Activated CD8-positive, alpha-beta memory T cell treated with anti-CD3 and anti-CD28 coated beads, Interleukin-2, amount 50 U/mL, for 24 hours (primary cell): ENCODE data around the gene ATP5MK.
"Not testable (repeated sequence)": the region's sequence is repeated elsewhere in the genome, so short reads cannot be mapped to it uniquely, and the experiment has no call there.

ENCODE experiments used
- DNase-seq: peaks from one replicate; pipeline ENCODE4 v3.0.0-alpha.2; 2020; ENCODE audit errors: extremely low read depth

ATP5MK gene

DNA sequence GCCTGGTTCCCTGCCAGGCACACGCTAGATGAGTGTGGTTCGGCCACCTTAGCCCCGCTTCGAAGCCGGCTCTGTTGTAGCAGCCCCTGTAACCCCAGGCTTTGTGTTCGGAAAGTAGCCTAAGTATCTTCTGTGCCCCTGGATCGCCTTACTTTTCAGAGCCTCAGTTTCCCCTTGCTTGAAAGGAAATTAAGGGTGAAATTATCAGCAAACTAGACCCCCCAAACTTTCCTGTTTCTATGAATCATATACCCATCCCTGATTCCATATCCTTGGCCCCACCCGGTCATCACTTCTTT, 463 bp upstream of the ATP5MK start:
- DNase-seq, result no peak

DNA sequence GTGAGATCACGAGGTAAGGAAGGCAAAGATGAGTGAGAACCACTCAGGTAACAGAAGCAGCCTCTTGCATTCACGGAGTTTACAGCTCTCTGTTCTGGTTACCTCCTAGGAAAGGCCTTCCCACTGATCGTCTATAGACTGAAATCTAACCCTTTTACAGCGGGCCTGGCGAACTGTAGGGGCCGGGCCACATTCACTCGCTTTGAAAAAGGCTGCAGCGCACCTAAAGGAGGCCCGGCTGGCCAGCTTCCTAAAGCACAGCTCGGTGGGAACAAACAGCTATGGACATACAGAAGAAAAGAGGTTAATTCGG, 565 bp downstream of the ATP5MK start:
- DNase-seq, result no peak

DNA sequence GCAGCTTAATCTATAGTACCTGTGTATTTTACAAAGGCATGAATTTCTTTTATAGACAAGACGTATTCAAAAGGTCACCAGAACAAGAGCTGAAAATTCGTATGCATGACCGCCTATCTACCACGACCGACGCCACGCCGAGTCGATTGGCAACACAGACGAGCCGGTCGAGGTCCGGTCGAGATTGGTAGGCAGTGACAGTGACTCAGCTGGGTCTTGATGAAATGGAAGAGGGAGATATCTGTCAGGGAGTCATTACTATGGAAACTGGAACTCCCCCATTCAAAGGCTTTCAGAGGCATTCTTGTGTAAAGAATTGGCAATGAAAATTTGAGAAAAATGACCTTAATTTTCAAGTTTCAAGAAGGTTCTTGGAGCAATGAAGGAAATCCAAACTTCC, 2.1 kb downstream of the ATP5MK start:
- no peak for DNase-seq

DNA sequence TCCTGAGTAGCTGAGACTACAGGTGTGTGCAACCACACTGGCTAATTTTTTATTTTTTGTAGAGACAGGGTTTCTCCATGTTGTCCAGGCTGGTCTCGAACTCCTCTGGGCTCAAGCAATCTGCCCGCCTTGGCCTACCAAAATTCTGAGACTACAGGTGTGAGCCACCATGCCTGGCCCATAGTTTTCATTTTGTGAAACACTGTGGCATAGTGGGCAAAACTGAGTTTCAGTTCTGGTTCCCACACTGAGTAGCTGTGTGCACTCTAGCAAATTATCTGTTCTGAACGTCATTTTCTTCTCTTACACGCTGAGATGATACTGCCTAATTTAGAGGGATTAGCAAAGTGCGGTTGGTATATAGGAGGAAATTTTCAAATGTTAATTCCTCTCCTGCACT, 13.5 kb downstream of the ATP5MK start:
- DNase-seq, result no peak

DNA sequence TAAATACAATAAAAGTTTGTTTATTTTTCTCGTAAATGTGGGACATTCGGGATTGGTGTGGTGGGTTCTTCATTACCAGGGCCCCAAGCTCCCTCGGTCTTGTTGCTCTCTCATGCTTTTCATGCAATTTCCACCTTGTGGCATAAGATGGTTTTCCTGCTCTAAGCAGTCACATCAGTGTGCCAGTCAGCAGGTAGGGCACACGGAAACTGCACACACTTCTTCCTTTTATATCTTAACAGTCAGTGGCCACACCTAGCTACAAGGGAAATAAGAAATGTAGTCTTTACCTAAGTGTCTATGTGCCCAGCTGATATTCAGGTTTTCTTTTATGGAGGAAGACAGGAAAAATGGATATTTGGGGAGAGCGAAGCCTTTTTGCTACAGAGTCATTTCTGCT, 22.0 kb downstream of the ATP5MK start:
- no peak for DNase-seq

DNA sequence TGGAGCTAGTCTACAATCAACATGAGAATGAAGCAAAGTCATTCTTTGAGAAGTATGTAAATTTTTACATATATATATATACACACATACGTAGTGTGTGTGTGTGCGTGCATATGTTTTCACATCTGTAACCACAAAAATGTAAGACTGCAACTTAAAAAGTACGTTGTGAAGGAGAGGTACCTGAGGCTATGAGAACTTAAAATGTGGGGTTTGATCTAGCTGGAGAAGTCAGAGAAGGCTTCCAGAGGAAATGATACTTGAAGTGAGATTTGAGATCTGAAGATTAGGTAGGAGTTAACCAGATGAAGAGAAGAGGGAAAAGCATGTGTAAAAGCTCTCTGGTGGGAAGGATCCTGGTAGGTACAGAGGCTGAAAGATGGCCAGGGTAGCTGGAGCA, 22.7 kb downstream of the ATP5MK start:
- DNase-seq, result no peak

DNA sequence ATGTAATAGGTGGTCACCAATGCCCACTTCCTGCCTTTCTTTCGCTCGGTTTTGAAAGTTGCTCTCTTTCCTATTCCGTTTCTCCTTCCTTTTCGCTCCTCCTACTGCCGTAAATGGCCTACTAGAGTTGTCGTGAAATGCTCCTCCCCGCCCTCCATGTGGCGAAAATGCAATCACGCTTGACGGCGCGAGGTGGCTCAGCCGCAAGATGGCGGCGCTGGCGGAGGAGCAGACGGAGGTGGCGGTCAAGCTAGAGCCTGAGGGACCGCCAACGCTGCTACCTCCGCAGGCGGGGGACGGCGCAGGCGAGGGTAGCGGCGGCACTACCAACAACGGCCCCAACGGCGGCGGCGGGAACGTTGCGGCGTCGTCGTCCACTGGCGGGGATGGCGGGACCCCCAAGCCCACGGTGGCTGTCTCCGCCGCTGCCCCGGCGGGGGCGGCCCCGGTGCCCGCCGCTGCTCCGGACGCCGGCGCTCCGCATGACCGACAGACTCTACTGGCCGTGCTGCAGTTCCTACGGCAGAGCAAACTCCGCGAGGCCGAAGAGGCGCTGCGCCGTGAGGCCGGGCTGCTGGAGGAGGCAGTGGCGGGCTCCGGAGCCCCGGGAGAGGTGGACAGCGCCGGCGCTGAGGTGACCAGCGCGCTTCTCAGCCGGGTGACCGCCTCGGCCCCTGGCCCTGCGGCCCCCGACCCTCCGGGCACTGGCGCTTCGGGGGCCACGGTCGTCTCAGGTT, 28.3 kb downstream of the ATP5MK start, which contains the start of gene TAF5:
Gene TAF5, plus strand, starts transcription at position 195 of the 737 bp plus-strand sequence. Its CDS starts 14 bp downstream, at position 209.
- peak; percentile 82 for DNase-seq

DNA sequence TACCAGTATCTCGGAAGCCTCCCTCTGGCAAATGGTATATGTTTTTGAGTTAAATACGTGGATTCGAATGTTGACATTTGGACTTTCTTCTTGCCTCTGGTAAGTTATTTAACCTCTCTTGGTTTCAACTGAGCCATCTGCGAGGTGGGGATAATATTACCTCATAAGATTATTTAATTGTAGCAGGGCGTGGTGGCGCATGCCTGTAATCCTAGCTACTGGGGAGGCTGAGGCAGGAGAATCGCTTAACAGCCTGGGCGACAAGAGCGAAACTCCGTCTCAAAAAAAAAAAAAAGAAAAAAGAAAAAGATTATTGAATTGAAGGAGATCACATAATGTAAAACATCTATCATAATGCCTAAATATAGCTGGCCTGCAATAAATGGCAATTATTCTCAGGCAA, 28.9 kb downstream of the ATP5MK start:
- no peak for DNase-seq

DNA sequence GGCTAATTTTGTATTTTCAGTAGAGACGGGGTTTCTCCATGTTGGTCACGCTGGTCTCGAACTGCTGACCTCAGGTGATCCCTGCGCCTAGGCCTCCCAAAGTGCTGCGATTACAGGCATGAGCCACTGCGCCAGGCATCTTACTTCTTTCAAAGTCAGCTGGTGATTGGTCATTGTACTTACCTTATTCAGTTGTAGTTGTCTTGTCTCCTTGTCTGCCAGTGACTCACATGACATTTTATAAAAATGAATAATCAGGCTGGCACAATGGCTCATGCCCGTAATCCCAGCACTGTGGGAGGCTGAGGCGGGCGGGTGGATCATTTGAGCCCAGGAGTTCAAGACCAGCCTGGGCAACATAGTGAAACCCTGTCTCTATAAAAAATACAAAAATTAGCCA, 35.5 kb downstream of the ATP5MK start:
- not testable (repeated sequence) for DNase-seq

DNA sequence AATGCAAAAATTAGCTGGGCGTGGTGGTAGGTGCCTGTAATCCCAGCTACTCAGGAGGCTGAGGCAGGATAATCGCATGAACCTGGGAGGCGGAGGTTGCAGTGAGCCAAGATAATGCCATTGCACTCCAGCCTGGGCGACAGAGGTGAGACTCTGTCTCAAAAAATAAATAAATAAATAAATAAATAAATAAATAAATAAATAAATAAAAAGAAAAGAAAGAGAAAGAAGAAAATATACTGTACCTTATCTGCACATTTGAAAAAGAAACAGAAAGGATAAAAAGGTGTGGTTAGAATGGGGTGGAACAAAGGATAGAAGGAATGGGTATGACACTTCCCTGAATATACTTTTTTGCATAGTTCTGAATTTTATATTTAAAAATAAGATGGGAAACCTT, 36.8 kb downstream of the ATP5MK start:
- not testable (repeated sequence) for DNase-seq

DNA sequence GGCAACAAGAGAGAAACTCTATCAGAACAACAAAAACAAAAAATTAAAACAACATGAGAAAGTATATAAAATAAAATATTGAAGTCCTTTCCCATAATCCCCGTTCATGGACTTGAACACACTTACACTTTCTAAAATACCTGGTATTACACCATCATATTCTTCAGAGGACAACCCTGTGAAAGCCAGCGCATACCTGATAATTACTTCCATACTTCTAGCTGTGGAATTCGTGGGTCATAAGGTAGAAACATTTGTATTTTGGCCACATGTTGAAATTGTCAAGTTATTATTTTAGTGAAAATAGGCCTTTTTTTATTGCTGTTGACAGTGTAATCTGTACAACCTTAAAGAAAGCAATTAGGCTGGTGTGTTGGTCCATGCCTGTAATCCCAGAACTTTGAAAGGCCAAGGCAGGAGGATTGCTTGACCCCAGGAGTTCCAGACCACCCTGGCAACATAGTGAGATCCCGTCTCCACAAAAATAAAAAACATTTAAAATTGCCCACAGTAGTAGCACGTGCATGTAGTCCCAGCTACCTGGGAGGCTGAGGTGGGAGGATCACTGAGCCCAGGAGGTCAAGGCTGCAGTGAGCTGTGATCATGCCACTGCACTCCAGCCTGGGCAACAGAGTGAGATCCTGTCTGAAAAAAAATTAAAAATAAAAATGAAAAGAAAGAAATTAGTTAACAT, 40.2 kb downstream of the ATP5MK start:
- DNase-seq, result no peak

DNA sequence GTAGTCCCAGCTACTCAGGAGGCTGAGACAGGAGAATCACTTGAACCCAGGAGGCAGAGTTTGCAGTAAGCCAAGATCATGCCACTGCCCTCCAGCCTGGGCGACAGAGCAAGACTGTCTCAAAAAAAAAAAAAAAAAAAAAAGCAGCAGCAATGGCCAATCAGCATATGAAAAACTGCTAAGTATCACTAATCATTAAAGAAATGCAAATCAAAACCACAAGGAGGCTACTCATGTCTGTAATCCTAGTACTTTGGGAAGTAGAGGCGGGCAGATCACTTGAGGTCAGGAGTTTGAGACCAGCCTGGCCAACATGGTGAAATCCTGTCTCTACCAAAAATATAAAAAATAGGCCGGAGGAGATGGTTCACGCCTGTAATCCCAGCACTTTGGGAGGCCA, 41.7 kb downstream of the ATP5MK start:
- not testable (repeated sequence) for DNase-seq

DNA sequence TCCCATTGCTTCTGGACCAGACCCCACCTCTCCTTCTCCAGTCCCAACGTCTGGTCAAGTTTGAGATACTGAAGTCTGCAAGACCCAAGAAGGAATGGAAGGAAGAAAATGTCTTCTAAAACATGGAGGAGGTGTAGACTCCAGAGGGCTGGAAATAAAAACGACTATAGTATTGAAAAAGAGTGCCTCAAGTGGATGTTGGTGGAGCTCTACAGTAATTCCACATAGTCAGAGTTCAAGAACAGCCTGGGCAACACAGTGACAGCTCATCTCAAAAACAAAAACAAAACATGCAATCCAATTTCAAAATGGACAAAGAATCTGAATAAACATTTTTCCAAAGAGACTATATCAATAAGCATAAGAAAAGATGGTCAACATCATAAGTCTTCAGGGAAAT, 43.0 kb downstream of the ATP5MK start:
- DNase-seq, result no peak

DNA sequence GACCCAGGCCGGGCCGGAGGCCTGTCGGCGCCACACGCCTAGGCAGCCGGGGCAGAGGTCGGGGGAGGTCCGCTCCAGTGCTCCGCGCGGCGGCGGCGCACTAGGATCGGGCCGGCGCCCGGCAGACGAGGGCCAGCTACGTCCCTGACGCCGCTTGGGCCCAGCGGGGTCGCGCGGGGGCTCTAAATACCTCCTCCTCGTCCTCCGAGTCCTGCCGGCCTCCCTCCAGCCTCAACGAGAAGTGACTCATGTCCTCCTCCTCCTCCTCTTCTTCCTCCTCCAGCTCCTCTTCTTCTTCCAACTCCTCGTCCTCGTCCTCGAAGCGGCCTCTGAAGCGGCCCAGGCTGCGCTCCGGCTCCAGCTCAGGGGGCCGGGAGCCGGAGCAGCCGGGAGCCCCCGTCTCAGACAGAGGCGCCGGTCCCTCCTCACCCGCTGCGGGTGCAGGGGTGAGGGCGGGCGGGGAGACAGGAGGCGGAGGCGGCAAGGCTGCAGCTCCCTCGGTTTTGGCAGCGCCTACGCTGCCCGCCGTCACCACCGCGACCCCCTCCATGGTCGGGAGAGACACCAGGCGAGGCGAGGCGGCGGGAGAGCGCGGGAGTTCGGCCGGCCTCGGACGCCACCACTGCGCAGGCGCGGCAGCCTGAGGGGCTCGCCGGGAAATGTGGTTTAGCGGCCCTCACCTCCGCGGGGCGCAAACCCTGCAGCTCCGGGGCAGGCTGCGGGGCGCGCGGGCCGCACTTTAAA, 45.6 kb downstream of the ATP5MK start, which contains the start of gene PCGF6:
Gene PCGF6, minus strand, starts transcription at position 624 of the 744 bp plus-strand sequence. Its CDS starts 74 bp downstream, at position 550.
- DNase-seq, result peak; percentile 29

DNA sequence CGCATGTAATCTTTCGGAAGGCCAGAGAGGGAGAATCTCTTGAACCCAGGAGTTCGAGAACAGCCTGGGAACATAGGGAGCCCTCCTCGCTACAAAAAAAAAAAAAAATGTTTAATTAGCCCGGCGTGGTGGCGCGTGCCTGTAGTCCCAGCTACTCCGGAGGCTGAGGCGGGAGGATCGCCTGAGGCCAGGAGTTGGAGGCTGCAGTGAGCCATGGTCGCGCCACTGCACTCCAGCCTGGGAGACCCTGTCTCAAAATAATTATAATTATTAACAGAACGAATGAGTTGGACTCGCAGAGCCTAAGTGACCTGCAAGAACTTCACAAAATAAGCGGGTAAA, 46.1 kb downstream of the ATP5MK start:
- no peak for DNase-seq
